Esophagus squamous epithelium (tissue), 5 donors: ENCODE data around the gene PRSS23. TPM values are rescaled to one million over a fixed set of nuclear protein-coding genes. Genes with fewer than 3 reads are reported as not detected.

Experiments used
- DNase-seq: peaks from one replicate; lab custom pipeline; 2025; lab: John Stamatoyannopoulos, UW
- H3K27ac ChIP-seq, 4 donors: fragments of 200-600 bp; sonication (generic); one replicate each; pipeline ENCODE4 v1.5.1; 2016 to 2019; ENCODE audit warnings: mild to moderate bottlenecking in 1 of 4
- H3K27me3 ChIP-seq, 4 donors: fragments of 200-600 bp; sonication (generic); 1 replicate in 3 of 4; 2 replicates in 1 of 4; pipeline versions ENCODE4 v1.5.1 to v1.6.0; 2017 to 2021; ENCODE audit warnings: antibody characterized with exemption in 1 of 4
- H3K36me3 ChIP-seq, 3 donors: fragments of 200-600 bp; sonication (generic); one replicate each; pipeline ENCODE4 v1.5.1; 2016 to 2019
- H3K4me1 ChIP-seq, 3 donors: fragments of 200-600 bp; sonication (generic); one replicate each; pipeline ENCODE4 v1.5.1; 2017 to 2019
- H3K4me3 ChIP-seq, 4 donors: fragments of 200-600 bp; sonication (generic); 1 replicate in 3 of 4; 2 replicates in 1 of 4; pipeline ENCODE4 v1.5.1; 2016 to 2019; ENCODE audit warnings: mild to moderate bottlenecking in 2 of 4, moderate library complexity in 1 of 4
- H3K9me3 ChIP-seq, 3 donors: fragments of 200-600 bp; sonication (generic); one replicate each; pipeline ENCODE4 v1.5.1; 2016 to 2019
- CTCF ChIP-seq, 6 experiments: fragments of 450-650 bp in 4 of 6; fragments of 200-600 bp in 2 of 6; sonication (generic) in 2 of 6; IDR thresholded peaks; one replicate each; pipeline ENCODE4 v1.5.1; 2016 to 2019; ENCODE audit warnings: antibody characterized with exemption in 6 of 6, mild to moderate bottlenecking in 4 of 6, moderate library complexity in 4 of 6
- POLR2A ChIP-seq, 4 donors: fragments of 450-650 bp; IDR thresholded peaks; one replicate each; pipeline ENCODE4 v1.6.1; 2017; ENCODE audit warnings: antibody characterized with exemption in 4 of 4, mild to moderate bottlenecking in 4 of 4, moderate library complexity in 3 of 4
- WGBS, 2 donors: methylation state at CpG; one replicate each; pipeline ENCODE4 v1.1.5; 2018; 5-methylcytosine and 5-hydroxymethylcytosine counted together
- intact Hi-C: fragments of 100-400 bp; cut with DNase I; formaldehyde crosslinking; loops from one replicate; pipeline ENCODE4 v1.15.0; 2022
- total RNA-seq, 4 donors: library from RNA; depleted of rRNA; stranded (reverse); fragments of >200 nt; gene quantifications; one replicate each; pipeline ENCODE4 v1.1.0, GENCODE V29; 2016
- donor health status: DM: yes; HTN: yes; CAD: no.

The PRSS23 gene
- total RNA-seq, result 10 to 100 TPM in 2 of 4 donors, 1 to 10 TPM in 2; 2.9 to 20.6 (median 9.4) TPM

GRCh38 chr11:86800076-86800959 is at the start of gene PRSS23:
PRSS23 (plus strand) TSS chr11:86800542; CDS start chr11:86807644, 7,102 bp downstream.
- DNase-seq, result no peak
- H3K36me3 ChIP-seq, result no peaks in the 10 kb centered on the region
- peak within 1 kb of the TSS; percentile 55 to 81 (median 64) for H3K4me3 ChIP-seq
- 0% methylated on average over 1 to 10 of the region's 97 CpGs for WGBS, 2 donors
- H3K9me3 ChIP-seq, result no peaks in the 10 kb centered on the region
- TF ChIP-seq CTCF (IDR thresholded peaks at IDR 0.05), result no peak
- peak in 2 of 4 donors; percentile 33 to 75 for TF ChIP-seq POLR2A (IDR thresholded peaks at IDR 0.05)
- intact Hi-C loops, result loop anchor here (10.0 kb wide), 1 partner anchor 126 kb away; the partner anchor contains the start of gene ME3
- H3K4me1 ChIP-seq, result peaks cover 10 to 39% (median 11%) of the 10 kb centered on the region in 3 donors
- peaks cover 0 to 22% (median 0%) of the 10 kb centered on the region in 4 donors for H3K27me3 ChIP-seq
- peak within 1 kb of the TSS; percentile 40 to 86 (median 77) for H3K27ac ChIP-seq

- no peak overlapping the region for H3K4me3 ChIP-seq
- intact Hi-C loops, result no loop called here
- no peaks in the 10 kb centered on the region for H3K36me3 ChIP-seq
- DNase-seq, result no peak
- no peak overlapping the region for H3K27ac ChIP-seq
- no peak for TF ChIP-seq CTCF (IDR thresholded peaks at IDR 0.05)
- no peak for TF ChIP-seq POLR2A (IDR thresholded peaks at IDR 0.05)
- WGBS, 2 donors, result 48 to 73% methylated on average over 3 of the region's 3 CpGs
- H3K4me1 ChIP-seq, result no peaks in the 10 kb centered on the region
- no peaks in the 10 kb centered on the region for H3K27me3 ChIP-seq
- H3K9me3 ChIP-seq, result no peaks in the 10 kb centered on the region
These were observed 46.9 kb upstream of the PRSS23 start for GRCh38 chr11:86753459-86753858.

- H3K4me1 ChIP-seq, result no peaks in the 10 kb centered on the region
- no peak for DNase-seq
- intact Hi-C loops, result no loop called here
- no peak overlapping the region for H3K4me3 ChIP-seq
- H3K27ac ChIP-seq, result no peak overlapping the region
- H3K36me3 ChIP-seq, result no peaks in the 10 kb centered on the region
- H3K9me3 ChIP-seq, result no peaks in the 10 kb centered on the region
- H3K27me3 ChIP-seq, result no peaks in the 10 kb centered on the region
- TF ChIP-seq CTCF (IDR thresholded peaks at IDR 0.05) (no peak), POLR2A (IDR thresholded peaks at IDR 0.05) (no peak)
These were observed 45.2 kb upstream of the PRSS23 start for GRCh38 chr11:86755146-86755545.

- DNase-seq, result no peak
- Histone ChIP-seq H3K4me1 (no peaks in the 10 kb centered on the region), H3K4me3 (no peak overlapping the region), H3K27ac (no peak overlapping the region), H3K9me3 (no peaks in the 10 kb centered on the region), H3K27me3 (no peaks in the 10 kb centered on the region), H3K36me3 (no peaks in the 10 kb centered on the region)
- intact Hi-C loops, result no loop called here
- TF ChIP-seq POLR2A (IDR thresholded peaks at IDR 0.05) (no peak), CTCF (IDR thresholded peaks at IDR 0.05) (no peak)
- 75% methylated on average over 1 of the region's 1 CpG for WGBS, 2 donors
These were observed 42.2 kb upstream of the PRSS23 start for GRCh38 chr11:86758171-86758570.

- H3K36me3 ChIP-seq, result no peaks in the 10 kb centered on the region
- H3K9me3 ChIP-seq, result no peaks in the 10 kb centered on the region
- no peaks in the 10 kb centered on the region for H3K4me1 ChIP-seq
- 81 to 83% methylated on average over 1 of the region's 1 CpG for whole genome bisulfite sequencing, 2 donors
- H3K27me3 ChIP-seq, result no peaks in the 10 kb centered on the region
- DNase-seq, result no peak
- H3K4me3 ChIP-seq, result no peak overlapping the region
- intact Hi-C loops, result no loop called here
- no peak overlapping the region for H3K27ac ChIP-seq
- TF ChIP-seq CTCF (IDR thresholded peaks at IDR 0.05) (no peak), POLR2A (IDR thresholded peaks at IDR 0.05) (no peak)
These were observed 39.8 kb upstream of the PRSS23 start for GRCh38 chr11:86760577-86760976.
